Transverse colon (tissue), 4 donors: Measurements from ENCODE around the gene TRABD. TPM values are rescaled to one million over a fixed set of nuclear protein-coding genes. Genes with fewer than 3 reads are reported as not detected.

ENCODE experiments used
- DNase-seq: peaks from one replicate; pipeline ENCODE4 v3.0.0-alpha.2; 2019
- H3K27ac ChIP-seq, 4 donors: fragments of 200-600 bp; sonication (generic); 2 replicates each; pipeline ENCODE4 v1.5.1; 2016 to 2018; ENCODE audit warnings: inconsistent platforms in 4 of 4
- H3K27me3 ChIP-seq: fragments of 200-600 bp; sonication (generic); 2 replicates; pipeline ENCODE4 v1.5.1; 2017; ENCODE audit warnings: inconsistent platforms
- H3K36me3 ChIP-seq, 4 donors: fragments of 200-600 bp; sonication (generic); 2 replicates each; pipeline ENCODE4 v1.5.1; 2017 to 2019; ENCODE audit warnings: inconsistent platforms in 4 of 4
- H3K4me1 ChIP-seq, 4 donors: fragments of 200-600 bp; sonication (generic); 2 replicates each; pipeline ENCODE4 v1.5.1; 2017 to 2020; ENCODE audit warnings: inconsistent platforms in 4 of 4
- H3K4me3 ChIP-seq, 4 donors: fragments of 200-600 bp; sonication (generic); 1 replicate in 1 of 4; 2 replicates in 3 of 4; pipeline versions ENCODE4 v1.5.1 to v1.6.1; 2017 to 2019; ENCODE audit warnings: inconsistent platforms in 4 of 4
- H3K9me3 ChIP-seq, 2 donors: fragments of 200-600 bp; sonication (generic); 2 replicates each; pipeline ENCODE4 v1.5.1; 2017 to 2019; ENCODE audit warnings: inconsistent platforms in 2 of 2
- EP300 ChIP-seq: sonication (generic); formaldehyde crosslinking; IDR thresholded peaks from one replicate; pipeline ENCODE4 v1.6.1; 2017; ENCODE audit warnings: antibody characterized with exemption, low read depth
- POLR2AphosphoS5 ChIP-seq, 3 donors: sonication (generic); formaldehyde crosslinking; IDR thresholded peaks; one replicate each; pipeline ENCODE4 v1.6.1; 2016; ENCODE audit warnings: antibody characterized with exemption in 3 of 3
- WGBS, 2 donors: methylation state at CpG; one replicate each; pipeline ENCODE4 v1.1.5; 2018; ENCODE audit warnings: low coverage in 1 of 2; 5-methylcytosine and 5-hydroxymethylcytosine counted together
- in situ Hi-C, 4 donors: fragments of 200-750 bp; cut with MboI; loops; one replicate each; pipeline versions ENCODE4 v1.15.0 to v1.15.1; 2017; ENCODE audit warnings: low sequenced_read_pairs in 3 of 4, low pct_ligation_motif_present in 1 of 4, low pct_unique_long_range_greater_than_20kb in 1 of 4
- intact Hi-C: fragments of 100-400 bp; cut with DNase I; formaldehyde crosslinking; loops from one replicate; pipeline ENCODE4 v1.15.1; 2023; ENCODE audit warnings: low total_unique reads
- total RNA-seq, 4 donors: library from RNA; depleted of rRNA; stranded (reverse); fragments of >200 nt; gene quantifications; one replicate each; pipeline ENCODE4 v1.1.0, GENCODE V29; 2016
- TF ChIP-seq, protein P1 (sequence below), 5 experiments: fragments of 200-600 bp in 3 of 5; fragments of 450-650 bp in 2 of 5; sonication (generic) in 3 of 5; IDR thresholded peaks; 1 replicate in 2 of 5; 2 replicates in 3 of 5; pipeline ENCODE4 v1.5.1; 2016 to 2017; ENCODE audit warnings: antibody characterized with exemption in 5 of 5, inconsistent platforms in 3 of 5, mild to moderate bottlenecking in 2 of 5, moderate library complexity in 1 of 5

TRABD gene
- total RNA-seq, 4 donors from 2014 or later: 40.6 to 109 (median 69.4) TPM

- no peak for DNase-seq
- H3K27ac ChIP-seq: no peak overlapping the region
- no peak overlapping the region for H3K4me3 ChIP-seq
- WGBS, 2 donors: 87 to 93% methylated on average over 3 to 23 of the region's 29 CpGs
- peaks cover 22 to 50% (median 42%) of the 10 kb centered on the region in 4 donors for H3K4me1 ChIP-seq
- TF ChIP-seq POLR2AphosphoS5 (IDR thresholded peaks at IDR 0.05): no peak
- TF ChIP-seq, protein P1, sequence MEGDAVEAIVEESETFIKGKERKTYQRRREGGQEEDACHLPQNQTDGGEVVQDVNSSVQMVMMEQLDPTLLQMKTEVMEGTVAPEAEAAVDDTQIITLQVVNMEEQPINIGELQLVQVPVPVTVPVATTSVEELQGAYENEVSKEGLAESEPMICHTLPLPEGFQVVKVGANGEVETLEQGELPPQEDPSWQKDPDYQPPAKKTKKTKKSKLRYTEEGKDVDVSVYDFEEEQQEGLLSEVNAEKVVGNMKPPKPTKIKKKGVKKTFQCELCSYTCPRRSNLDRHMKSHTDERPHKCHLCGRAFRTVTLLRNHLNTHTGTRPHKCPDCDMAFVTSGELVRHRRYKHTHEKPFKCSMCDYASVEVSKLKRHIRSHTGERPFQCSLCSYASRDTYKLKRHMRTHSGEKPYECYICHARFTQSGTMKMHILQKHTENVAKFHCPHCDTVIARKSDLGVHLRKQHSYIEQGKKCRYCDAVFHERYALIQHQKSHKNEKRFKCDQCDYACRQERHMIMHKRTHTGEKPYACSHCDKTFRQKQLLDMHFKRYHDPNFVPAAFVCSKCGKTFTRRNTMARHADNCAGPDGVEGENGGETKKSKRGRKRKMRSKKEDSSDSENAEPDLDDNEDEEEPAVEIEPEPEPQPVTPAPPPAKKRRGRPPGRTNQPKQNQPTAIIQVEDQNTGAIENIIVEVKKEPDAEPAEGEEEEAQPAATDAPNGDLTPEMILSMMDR (IDR thresholded peaks at IDR 0.05): no peak
- no peak for TF ChIP-seq EP300
- in situ Hi-C loops: no loop called here
- no peaks in the 10 kb centered on the region for H3K36me3 ChIP-seq
- intact Hi-C loops: no loop called here
- H3K9me3 ChIP-seq: no peaks in the 10 kb centered on the region
- no peaks in the 10 kb centered on the region for H3K27me3 ChIP-seq
Observed at GRCh38 chr22:50248196-50249081, 62.7 kb downstream of the TRABD start.

Other genes starting within 250 kb of the TRABD start
- 100 to 1,000 TPM; 115 to 290 (median 147) TPM for gene PIM3, start 225.1 kb upstream of the TRABD start, total RNA-seq
- gene IL17REL, start 173.1 kb upstream of the TRABD start, total RNA-seq: 1 to 10 TPM in 2 of 4 donors, under 1 TPM in 2; 0.32 to 2.2 (median 1.3) TPM
- gene TTLL8, start 127.6 kb upstream of the TRABD start, total RNA-seq: not detected
- not detected for gene MLC1, start 100.5 kb upstream of the TRABD start, total RNA-seq
- under 1 TPM in 3 of 4 donors, not detected in 1; 0.20 to 0.48 (median 0.41) TPM for gene MOV10L1, start 95.9 kb upstream of the TRABD start, total RNA-seq
- under 1 TPM in 1 of 4 donors, not detected in 3; 0.32 TPM for gene PANX2, start 15.2 kb upstream of the TRABD start, total RNA-seq
- 10 to 100 TPM; 27.3 to 91.3 (median 35.1) TPM for gene SELENOO, start 15.1 kb downstream of the TRABD start, total RNA-seq
- 100 to 1,000 TPM in 1 of 4 donors, 10 to 100 TPM in 3; 43.8 to 110 (median 73.1) TPM for gene TUBGCP6, start 59.1 kb downstream of the TRABD start, total RNA-seq
- gene HDAC10, start 65.4 kb downstream of the TRABD start, total RNA-seq: 100 to 1,000 TPM in 2 of 4 donors, 10 to 100 TPM in 2; 66.8 to 618 (median 142) TPM
- 1 to 10 TPM; 1.1 to 9.4 (median 3.3) TPM for gene MAPK12, start 75.8 kb downstream of the TRABD start, total RNA-seq
- gene MAPK11, start 84.5 kb downstream of the TRABD start, total RNA-seq: 1 to 10 TPM; 1.6 to 6.4 (median 2.7) TPM
- gene PLXNB2, start 121.7 kb downstream of the TRABD start, total RNA-seq: 100 to 1,000 TPM; 305 to 880 (median 460) TPM
- 10 to 100 TPM in 2 of 4 donors, 1 to 10 TPM in 2; 3.2 to 22.7 (median 8.3) TPM for gene DENND6B, start 141.1 kb downstream of the TRABD start, total RNA-seq
- 100 to 1,000 TPM in 1 of 4 donors, 10 to 100 TPM in 3; 62.1 to 151 (median 77.8) TPM for gene PPP6R2, start 157.4 kb downstream of the TRABD start, total RNA-seq